Breast epithelium (tissue), 4 donors: ENCODE results near the gene KLHDC8A. TPM values are rescaled to one million over a fixed set of nuclear protein-coding genes. Genes with fewer than 3 reads are reported as not detected.

ENCODE experiments used
- DNase-seq, 2 donors: peaks; one replicate each; pipeline ENCODE4 v3.0.0-alpha.2; 2019; ENCODE audit warnings: low spot score in 2 of 2
- H3K27ac ChIP-seq, 2 donors: fragments of 200-600 bp; sonication (generic) in 1 of 2; one replicate each; pipeline ENCODE4 v1.5.1; 2016 to 2019; ENCODE audit warnings: mild to moderate bottlenecking in 1 of 2
- H3K27me3 ChIP-seq, 2 donors: fragments of 200-600 bp; sonication (generic) in 1 of 2; one replicate each; pipeline versions ENCODE4 v1.5.1 to v1.6.0; 2017 to 2019; ENCODE audit warnings: control low read depth in 1 of 2, mild to moderate bottlenecking in 1 of 2
- H3K36me3 ChIP-seq: fragments of 200-600 bp; one replicate; pipeline ENCODE4 v1.5.1; 2019
- H3K4me1 ChIP-seq, 2 donors: fragments of 200-600 bp; sonication (generic); one replicate each; pipeline ENCODE4 v1.5.1; 2016 to 2019; ENCODE audit warnings: control low read depth in 1 of 2
- H3K4me3 ChIP-seq, 3 donors: fragments of 200-600 bp; sonication (generic); 1 replicate in 2 of 3; 2 replicates in 1 of 3; pipeline ENCODE4 v1.5.1; 2016 to 2019; ENCODE audit warnings: mild to moderate bottlenecking in 3 of 3, moderate library complexity in 2 of 3
- H3K9me3 ChIP-seq, 2 donors: fragments of 200-600 bp; sonication (generic) in 1 of 2; one replicate each; pipeline ENCODE4 v1.5.1; 2016 to 2019; ENCODE audit warnings: control low read depth in 1 of 2
- POLR2A ChIP-seq: fragments of 450-650 bp; IDR thresholded peaks from one replicate; pipeline ENCODE4 v1.6.1; 2016; ENCODE audit warnings: antibody characterized with exemption, mild to moderate bottlenecking, moderate library complexity
- POLR2AphosphoS5 ChIP-seq, 3 donors: sonication (generic); formaldehyde crosslinking; IDR thresholded peaks; one replicate each; pipeline ENCODE4 v1.6.1; 2017; ENCODE audit warnings: antibody characterized with exemption in 3 of 3
- intact Hi-C: fragments of 100-400 bp; cut with DNase I; formaldehyde crosslinking; loops from one replicate; pipeline ENCODE4 v1.15.1; 2023; ENCODE audit warnings: low total_unique reads
- total RNA-seq, 3 donors: library from RNA; depleted of rRNA; stranded (reverse); fragments of >200 nt; gene quantifications; one replicate each; pipeline ENCODE4 v1.1.0, GENCODE V29; 2016
- TF ChIP-seq, protein P1 (sequence below), 3 donors: fragments of 450-650 bp; IDR thresholded peaks; one replicate each; pipeline ENCODE4 v1.5.1; 2016 to 2017; ENCODE audit warnings: antibody characterized with exemption in 3 of 3, mild to moderate bottlenecking in 3 of 3, moderate library complexity in 3 of 3

The KLHDC8A gene
- total RNA-seq, 3 donors from 2014 or later: not detected

DNA sequence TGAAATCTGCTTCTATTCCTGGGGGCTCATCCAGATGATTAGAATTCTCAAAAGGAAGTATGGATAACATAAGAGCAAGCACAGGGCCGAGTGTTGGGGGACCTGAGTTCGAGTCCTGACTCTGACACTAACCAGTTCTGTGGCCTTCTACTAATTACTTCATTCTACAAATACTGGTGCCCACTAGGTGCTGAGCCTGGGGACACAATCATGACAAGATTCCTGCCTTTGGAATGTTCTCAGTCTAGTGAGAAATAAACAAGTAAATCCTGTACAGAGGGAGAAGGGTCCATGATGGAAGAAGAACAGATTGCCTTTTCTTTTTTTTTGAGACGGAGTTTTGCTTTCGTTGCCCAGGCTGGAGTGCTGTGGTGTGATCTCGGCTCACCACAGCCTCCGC lies 32.9 kb downstream of the KLHDC8A start:
- no peak overlapping the region for H3K4me3 ChIP-seq
- peaks cover 0 to 6% of the 10 kb centered on the region in 2 donors for H3K27me3 ChIP-seq
- intact Hi-C loops: loop anchor here (5.0 kb wide), 1 partner anchor 51 kb away; no protein-coding TSS in a partner anchor
- H3K27ac ChIP-seq: no peak overlapping the region
- TF ChIP-seq, protein P1, sequence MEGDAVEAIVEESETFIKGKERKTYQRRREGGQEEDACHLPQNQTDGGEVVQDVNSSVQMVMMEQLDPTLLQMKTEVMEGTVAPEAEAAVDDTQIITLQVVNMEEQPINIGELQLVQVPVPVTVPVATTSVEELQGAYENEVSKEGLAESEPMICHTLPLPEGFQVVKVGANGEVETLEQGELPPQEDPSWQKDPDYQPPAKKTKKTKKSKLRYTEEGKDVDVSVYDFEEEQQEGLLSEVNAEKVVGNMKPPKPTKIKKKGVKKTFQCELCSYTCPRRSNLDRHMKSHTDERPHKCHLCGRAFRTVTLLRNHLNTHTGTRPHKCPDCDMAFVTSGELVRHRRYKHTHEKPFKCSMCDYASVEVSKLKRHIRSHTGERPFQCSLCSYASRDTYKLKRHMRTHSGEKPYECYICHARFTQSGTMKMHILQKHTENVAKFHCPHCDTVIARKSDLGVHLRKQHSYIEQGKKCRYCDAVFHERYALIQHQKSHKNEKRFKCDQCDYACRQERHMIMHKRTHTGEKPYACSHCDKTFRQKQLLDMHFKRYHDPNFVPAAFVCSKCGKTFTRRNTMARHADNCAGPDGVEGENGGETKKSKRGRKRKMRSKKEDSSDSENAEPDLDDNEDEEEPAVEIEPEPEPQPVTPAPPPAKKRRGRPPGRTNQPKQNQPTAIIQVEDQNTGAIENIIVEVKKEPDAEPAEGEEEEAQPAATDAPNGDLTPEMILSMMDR (IDR thresholded peaks at IDR 0.05): no peak
- TF ChIP-seq POLR2A (no peak), POLR2AphosphoS5 (IDR thresholded peaks at IDR 0.05) (no peak)
- no peaks in the 10 kb centered on the region for H3K36me3 ChIP-seq
- no peaks in the 10 kb centered on the region for H3K4me1 ChIP-seq
- no peaks in the 10 kb centered on the region for H3K9me3 ChIP-seq
- no peak for DNase-seq

DNA sequence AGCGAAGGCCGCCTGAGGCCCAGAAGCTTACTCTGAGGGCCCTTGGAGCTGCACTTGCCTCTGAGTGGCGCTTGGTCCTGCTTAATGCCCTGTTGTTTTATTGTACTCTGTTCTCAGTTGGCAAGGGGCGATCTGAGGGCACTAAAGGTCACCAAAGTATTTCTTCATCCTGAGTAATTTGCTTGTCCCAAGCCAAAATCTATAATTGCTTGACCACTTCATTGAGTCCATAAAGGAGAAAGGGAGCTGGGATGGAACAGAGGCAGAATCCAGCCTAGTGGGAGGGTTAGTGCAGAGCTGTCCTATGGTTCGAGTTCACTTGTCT lies 34.8 kb downstream of the KLHDC8A start:
- TF ChIP-seq POLR2A: no peak
- H3K4me1 ChIP-seq: peaks cover 0 to 18% of the 10 kb centered on the region in 2 donors
- peak overlapping the region; percentile 68 to 80 (median 72) for H3K4me3 ChIP-seq
- no peaks in the 10 kb centered on the region for H3K9me3 ChIP-seq
- peaks cover 0 to 3% of the 10 kb centered on the region in 2 donors for H3K27me3 ChIP-seq
- H3K27ac ChIP-seq: peak overlapping the region; percentile 69 to 73
- H3K36me3 ChIP-seq: no peaks in the 10 kb centered on the region
- DNase-seq: no peak
- intact Hi-C loops: loop anchor here (5.0 kb wide), 1 partner anchor 50 kb away; no protein-coding TSS in a partner anchor

DNA sequence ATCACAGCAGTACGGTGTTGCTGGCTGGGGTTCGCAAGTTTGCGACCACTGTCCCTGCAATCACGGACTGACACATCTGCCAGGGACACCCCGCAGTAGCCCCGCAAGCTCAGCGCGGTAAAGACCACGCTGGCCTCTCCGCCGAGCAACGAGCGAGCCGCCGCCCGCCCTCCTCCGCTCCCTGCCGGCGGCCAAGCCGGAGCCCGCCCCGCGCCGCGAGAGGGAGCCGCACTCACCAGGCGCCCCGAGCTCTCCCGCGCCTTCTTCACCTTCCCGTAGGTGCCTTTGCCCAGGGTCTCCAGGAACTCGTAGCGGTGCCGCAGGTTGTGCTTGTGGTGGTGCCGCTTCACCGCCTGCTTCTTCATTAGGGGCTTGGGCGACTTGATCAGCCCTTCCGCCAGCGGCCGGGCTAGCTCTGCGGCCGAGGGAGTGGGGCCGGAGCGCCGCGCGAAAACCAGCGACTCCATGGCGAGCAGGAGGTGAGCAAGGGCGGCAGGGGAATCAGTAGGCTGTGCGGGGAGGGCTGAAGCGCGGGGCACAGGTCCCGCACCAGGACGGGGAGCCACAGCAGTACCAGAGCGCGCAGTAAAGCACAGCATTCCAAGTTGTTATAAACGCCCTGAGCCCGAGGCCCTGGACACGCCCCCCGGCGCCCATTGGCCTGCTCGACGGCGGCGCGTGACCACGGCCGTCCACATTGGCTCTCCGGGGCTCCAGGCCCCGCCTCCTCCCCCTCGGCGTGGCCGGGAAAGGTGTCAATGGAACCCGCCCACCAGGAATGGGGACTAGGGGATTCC lies 35.4 kb downstream of the KLHDC8A start, which contains the start of gene NUAK2:
TSS of gene NUAK2 (minus strand) at position 584 of the 797 bp plus-strand sequence. CDS start at position 467, 117 bp downstream.
- peaks cover 0 to 3% of the 10 kb centered on the region in 2 donors for H3K27me3 ChIP-seq
- no peaks in the 10 kb centered on the region for H3K36me3 ChIP-seq
- peak; percentile 79 to 83 for DNase-seq
- TF ChIP-seq POLR2AphosphoS5 (IDR thresholded peaks at IDR 0.05) (peak in 1 of 3 donors; percentile 48), POLR2A (peak; percentile 24)
- TF ChIP-seq, protein P1 (IDR thresholded peaks at IDR 0.05): peak in 2 of 3 donors; percentile 10 to 20
- intact Hi-C loops: loop anchor here (5.0 kb wide), 1 partner anchor 49 kb away; no protein-coding TSS in a partner anchor
- peaks cover 0 to 19% of the 10 kb centered on the region in 2 donors for H3K4me1 ChIP-seq
- no peaks in the 10 kb centered on the region for H3K9me3 ChIP-seq
- peak within 1 kb of the TSS; percentile 68 to 80 (median 72) for H3K4me3 ChIP-seq
- peak within 1 kb of the TSS; percentile 69 to 73 for H3K27ac ChIP-seq

DNA sequence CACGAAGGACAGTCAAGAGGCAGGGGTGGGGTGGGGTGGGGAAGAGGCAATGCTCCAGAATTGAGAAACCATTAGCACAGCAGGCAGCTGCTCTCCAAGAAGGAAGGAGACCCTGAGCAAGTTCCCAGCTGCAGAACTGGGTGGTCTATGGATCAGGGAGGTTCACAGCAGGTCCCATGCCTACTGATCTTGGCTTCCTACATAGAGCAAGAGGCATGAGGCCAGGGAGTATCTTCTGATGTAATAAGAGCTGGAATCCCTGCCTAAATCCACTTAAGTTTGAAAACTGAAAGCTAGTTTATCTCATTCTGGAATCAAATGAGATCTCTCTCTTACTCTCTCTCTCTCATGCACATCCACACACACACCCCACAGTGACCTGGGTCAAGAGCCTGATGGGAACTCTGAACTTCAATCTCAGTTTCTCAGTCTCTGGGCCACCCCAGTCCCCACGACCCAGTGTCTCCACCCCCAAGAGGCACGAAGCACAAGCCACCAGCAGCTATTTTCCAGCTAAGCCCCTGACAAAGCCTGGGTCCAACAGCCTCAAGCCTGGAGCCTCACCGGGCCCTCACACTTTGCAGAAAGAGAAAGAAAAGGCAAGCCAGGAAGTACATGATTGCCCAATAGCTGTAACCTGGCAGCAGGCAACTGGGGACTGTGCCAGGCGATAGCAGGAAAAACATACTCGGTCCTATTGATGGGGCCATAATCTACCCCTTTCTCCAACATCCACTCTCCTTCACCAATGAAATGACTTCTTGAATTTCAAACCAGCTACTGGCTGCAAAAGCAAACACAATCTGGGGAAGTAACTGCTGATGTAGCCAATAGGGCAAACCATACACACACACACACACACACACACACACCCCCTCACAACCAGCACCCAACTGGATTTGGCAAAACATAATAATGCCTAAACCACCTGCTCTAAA lies 37.4 kb downstream of the KLHDC8A start:
- DNase-seq: peak; percentile 53 to 73
- H3K4me1 ChIP-seq: peaks cover 0 to 19% of the 10 kb centered on the region in 2 donors
- intact Hi-C loops: loop anchor here (5.0 kb wide), 1 partner anchor 47 kb away; no protein-coding TSS in a partner anchor
- H3K4me3 ChIP-seq: peak overlapping the region in 1 of 3 donors; percentile 26
- TF ChIP-seq, protein P1 (IDR thresholded peaks at IDR 0.05): no peak
- TF ChIP-seq POLR2AphosphoS5 (IDR thresholded peaks at IDR 0.05): peak in 1 of 3 donors; percentile 37
- H3K36me3 ChIP-seq: no peaks in the 10 kb centered on the region
- no peaks in the 10 kb centered on the region for H3K27me3 ChIP-seq
- no peaks in the 10 kb centered on the region for H3K9me3 ChIP-seq
- H3K27ac ChIP-seq: peak overlapping the region in 1 of 2 donors; percentile 60

DNA sequence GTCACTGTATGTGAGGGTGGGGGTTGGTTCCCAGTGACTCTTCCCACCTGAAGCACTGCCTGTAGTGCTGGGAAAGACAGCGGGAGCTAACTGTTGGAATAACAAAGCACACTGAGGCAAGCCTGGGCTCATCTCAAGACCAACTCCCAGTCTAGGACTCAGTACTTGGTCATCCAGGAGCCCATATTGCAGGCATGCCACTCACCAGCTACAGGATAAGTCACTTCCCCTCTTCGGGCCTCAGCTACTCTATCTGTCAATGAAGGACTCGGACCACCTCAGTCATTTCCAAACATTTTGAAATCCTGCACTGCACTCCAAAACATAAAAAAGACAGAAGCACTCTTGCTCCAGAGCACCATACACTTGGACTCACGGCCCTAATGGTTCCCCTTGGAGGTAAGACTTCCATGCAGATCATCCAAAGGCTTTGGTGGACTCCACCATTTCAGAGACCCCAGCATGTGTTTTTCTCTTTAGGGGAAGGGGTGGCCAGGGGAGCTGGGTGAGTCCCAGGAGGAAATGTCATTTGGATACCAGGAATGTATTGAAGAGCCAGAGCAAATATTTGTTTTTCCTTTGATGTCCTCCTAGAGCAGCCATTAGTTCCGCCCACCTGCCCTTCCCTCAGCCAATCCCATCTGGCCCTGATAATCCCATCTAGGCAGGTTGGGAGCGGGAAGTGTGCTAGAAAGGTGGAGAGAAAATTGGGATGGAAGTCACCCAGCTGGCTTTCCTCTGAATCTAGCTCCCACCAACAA lies 38.3 kb downstream of the KLHDC8A start:
- TF ChIP-seq POLR2AphosphoS5 (IDR thresholded peaks at IDR 0.05) (no peak), POLR2A (no peak)
- TF ChIP-seq, protein P1 (IDR thresholded peaks at IDR 0.05): no peak
- DNase-seq: no peak
- Histone ChIP-seq H3K4me3 (no peak overlapping the region), H3K36me3 (no peaks in the 10 kb centered on the region), H3K4me1 (peaks cover 0 to 19% of the 10 kb centered on the region in 2 donors), H3K9me3 (no peaks in the 10 kb centered on the region), H3K27ac (peak overlapping the region; percentile 10 to 60), H3K27me3 (no peaks in the 10 kb centered on the region)
- intact Hi-C loops: no loop called here
